PFSK-1 (cell line): ENCODE data around the gene PGLYRP2.

Source experiments
- POLR2AphosphoS5 ChIP-seq: IDR thresholded peaks from 2 replicates; pipeline ENCODE4 v1.6.1; 2012; ENCODE audit warnings: low read depth, mild to moderate bottlenecking, control low read depth, low read length, moderate library complexity
- REST ChIP-seq, 2 experiments: IDR thresholded peaks; 2 replicates each; pipeline versions ENCODE4 v1.6.1 to v1.8.0; 2011 to 2012; ENCODE audit warnings: low read depth in 2 of 2, low read length in 2 of 2, control low read depth in 1 of 2, inconsistent platforms in 1 of 2, mild to moderate bottlenecking in 1 of 2, moderate library complexity in 1 of 2; ENCODE audit not compliant: insufficient read depth in 1 of 2
- SIN3A ChIP-seq: IDR thresholded peaks from 2 replicates; pipeline ENCODE4 v1.6.1; 2012; ENCODE audit warnings: mild to moderate bottlenecking, low read length, moderate library complexity, borderline replicate concordance; ENCODE audit not compliant: insufficient read depth
- TAF1 ChIP-seq: IDR thresholded peaks from 2 replicates; pipeline ENCODE4 v1.6.1; 2012; ENCODE audit warnings: low read length, control low read depth, borderline replicate concordance; ENCODE audit not compliant: insufficient read depth

GRCh38 chr19:15424121-15424520 is 55.2 kb downstream of the PGLYRP2 start:
- TF ChIP-seq SIN3A = no peak
- no peak for TF ChIP-seq POLR2AphosphoS5
- no peak for TF ChIP-seq REST (IDR thresholded peaks at IDR 0.05; ENCODE audit: insufficient read depth in 1 of 2, low read depth in 2 of 2, low read length in 2 of 2)
- no peak for TF ChIP-seq TAF1
